ENCODE results near the gene PRKCZ.

Gene PRKCZ

GRCh38 chr1:2179283-2180013, 129.2 kb downstream of the PRKCZ start:
- DNase-seq (ENCODE audit: low read depth), result no peak

- DNase-seq (ENCODE audit: low read depth), result no peak
Measured at GRCh38 chr1:2180297-2181245, 130.4 kb downstream of the PRKCZ start.

GRCh38 chr1:2181271-2181670, 131.1 kb downstream of the PRKCZ start:
- no peak for DNase-seq (ENCODE audit: low read depth)

- DNase-seq (ENCODE audit: low read depth), result no peak
Measured at GRCh38 chr1:2181752-2182151, 131.5 kb downstream of the PRKCZ start.

- DNase-seq (ENCODE audit: low read depth), result no peak
Measured at GRCh38 chr1:2182376-2182775, 132.2 kb downstream of the PRKCZ start.

GRCh38 chr1:2183937-2184334, 133.7 kb downstream of the PRKCZ start:
- DNase-seq (ENCODE audit: low read depth), result no peak

GRCh38 chr1:2184531-2184930, 134.3 kb downstream of the PRKCZ start:
- DNase-seq (ENCODE audit: low read depth), result no peak

- DNase-seq (ENCODE audit: low read depth), result no peak
Measured at GRCh38 chr1:2184934-2185333, 134.7 kb downstream of the PRKCZ start.

GRCh38 chr1:2185880-2186855, 136.0 kb downstream of the PRKCZ start:
- DNase-seq (ENCODE audit: low read depth), result no peak

- DNase-seq (ENCODE audit: low read depth), result no peak
Measured at GRCh38 chr1:2186901-2187300, 136.7 kb downstream of the PRKCZ start.

GRCh38 chr1:2187619-2188018, 137.4 kb downstream of the PRKCZ start:
- no peak for DNase-seq (ENCODE audit: low read depth)

- DNase-seq (ENCODE audit: low read depth), result no peak
Measured at GRCh38 chr1:2188336-2188735, 138.1 kb downstream of the PRKCZ start.

GRCh38 chr1:2189459-2190425, 139.5 kb downstream of the PRKCZ start:
- DNase-seq (ENCODE audit: low read depth), result peak; percentile 83

- DNase-seq (ENCODE audit: low read depth), result no peak
Measured at GRCh38 chr1:2190491-2190976, 140.3 kb downstream of the PRKCZ start.

GRCh38 chr1:2192031-2192995, 142.1 kb downstream of the PRKCZ start:
- DNase-seq (ENCODE audit: low read depth), result no peak

- no peak for DNase-seq (ENCODE audit: low read depth)
Measured at GRCh38 chr1:2193514-2194281, 143.5 kb downstream of the PRKCZ start.

- peak; percentile 64 for DNase-seq (ENCODE audit: low read depth)
Measured at GRCh38 chr1:2194319-2194897, 144.2 kb downstream of the PRKCZ start, which contains the start of gene FAAP20. Gene FAAP20, minus strand, starts transcription at chr1:2194772. Its CDS starts 23 bp downstream, at chr1:2194749.
